IMR-90 (cell line): ENCODE data around the gene KCTD18.

Experiments used
- CEBPB ChIP-seq: IDR thresholded peaks from 2 replicates; pipeline ENCODE4 v1.6.1; 2012; ENCODE audit warnings: low read depth, low read length, improper control_type of control experiment
- MAZ ChIP-seq: IDR thresholded peaks from 2 replicates; pipeline ENCODE4 v1.6.1; 2012; ENCODE audit warnings: low read depth, mild to moderate bottlenecking, low read length, improper control_type of control experiment, moderate library complexity, borderline replicate concordance
- POLR2A ChIP-seq: IDR thresholded peaks from 2 replicates; pipeline ENCODE4 v1.6.1; 2012; ENCODE audit warnings: mild to moderate bottlenecking, low read depth, low read length
- RAD21 ChIP-seq: IDR thresholded peaks from 2 replicates; pipeline ENCODE4 v1.6.1; 2012; ENCODE audit warnings: low read length, improper control_type of control experiment
- SMC3 ChIP-seq: fragments of 150-350 bp; IDR thresholded peaks from 2 replicates; pipeline ENCODE4 v1.6.1; 2016; ENCODE audit warnings: low read depth, mild to moderate bottlenecking, antibody characterized with exemption, low read length, moderate library complexity
- TF ChIP-seq, protein P1 (sequence below): conservative IDR thresholded peaks from 2 replicates; pipeline ENCODE4 v1.5.1; 2012; ENCODE audit warnings: mild to moderate bottlenecking, low read depth, low read length, improper control_type of control experiment
- TF ChIP-seq, protein P2 (sequence below): fragments of 150-350 bp; IDR thresholded peaks from 2 replicates; pipeline ENCODE4 v1.6.1; 2017; ENCODE audit warnings: mild to moderate bottlenecking, antibody characterized with exemption, low read length, low read depth

DNA sequence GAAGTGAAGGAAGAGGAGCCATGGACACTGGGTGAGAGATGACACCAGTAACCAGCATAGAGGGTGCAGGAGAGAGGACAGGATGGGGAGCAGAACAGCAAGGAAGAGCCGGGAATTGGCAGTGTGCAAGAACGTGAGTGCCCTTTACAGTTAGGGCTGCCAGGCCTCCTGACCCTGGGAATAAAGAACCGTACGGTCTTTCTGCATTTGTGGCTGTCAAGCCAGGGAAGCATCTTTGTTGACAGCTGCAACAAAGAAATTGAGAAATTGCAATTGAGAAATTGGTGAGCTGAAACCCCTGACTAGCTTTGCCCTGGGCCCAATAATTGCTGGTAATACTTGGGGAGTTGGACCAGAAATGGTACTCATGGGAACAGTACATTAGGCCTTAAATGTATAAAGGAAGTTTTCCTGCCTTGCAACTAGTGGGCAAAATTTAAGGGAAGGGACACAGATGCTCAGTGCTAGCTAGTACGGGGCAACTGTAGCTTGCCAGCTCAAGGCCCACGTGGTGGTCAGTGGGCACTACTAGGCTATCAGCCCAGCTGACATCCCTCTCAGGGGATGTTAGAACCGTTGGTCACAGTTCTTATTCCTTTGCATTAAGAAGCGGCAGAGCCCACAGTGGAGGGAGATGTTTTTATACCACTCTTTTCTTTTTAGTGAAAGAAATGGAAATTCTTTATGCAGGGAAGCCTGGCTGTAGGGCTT is 56.6 kb downstream of the KCTD18 start:
- TF ChIP-seq, protein P1, sequence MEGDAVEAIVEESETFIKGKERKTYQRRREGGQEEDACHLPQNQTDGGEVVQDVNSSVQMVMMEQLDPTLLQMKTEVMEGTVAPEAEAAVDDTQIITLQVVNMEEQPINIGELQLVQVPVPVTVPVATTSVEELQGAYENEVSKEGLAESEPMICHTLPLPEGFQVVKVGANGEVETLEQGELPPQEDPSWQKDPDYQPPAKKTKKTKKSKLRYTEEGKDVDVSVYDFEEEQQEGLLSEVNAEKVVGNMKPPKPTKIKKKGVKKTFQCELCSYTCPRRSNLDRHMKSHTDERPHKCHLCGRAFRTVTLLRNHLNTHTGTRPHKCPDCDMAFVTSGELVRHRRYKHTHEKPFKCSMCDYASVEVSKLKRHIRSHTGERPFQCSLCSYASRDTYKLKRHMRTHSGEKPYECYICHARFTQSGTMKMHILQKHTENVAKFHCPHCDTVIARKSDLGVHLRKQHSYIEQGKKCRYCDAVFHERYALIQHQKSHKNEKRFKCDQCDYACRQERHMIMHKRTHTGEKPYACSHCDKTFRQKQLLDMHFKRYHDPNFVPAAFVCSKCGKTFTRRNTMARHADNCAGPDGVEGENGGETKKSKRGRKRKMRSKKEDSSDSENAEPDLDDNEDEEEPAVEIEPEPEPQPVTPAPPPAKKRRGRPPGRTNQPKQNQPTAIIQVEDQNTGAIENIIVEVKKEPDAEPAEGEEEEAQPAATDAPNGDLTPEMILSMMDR, result no peak
- TF ChIP-seq RAD21 (no peak), CEBPB (no peak), MAZ (no peak), POLR2A (no peak), SMC3 (no peak)
- TF ChIP-seq, protein P2, sequence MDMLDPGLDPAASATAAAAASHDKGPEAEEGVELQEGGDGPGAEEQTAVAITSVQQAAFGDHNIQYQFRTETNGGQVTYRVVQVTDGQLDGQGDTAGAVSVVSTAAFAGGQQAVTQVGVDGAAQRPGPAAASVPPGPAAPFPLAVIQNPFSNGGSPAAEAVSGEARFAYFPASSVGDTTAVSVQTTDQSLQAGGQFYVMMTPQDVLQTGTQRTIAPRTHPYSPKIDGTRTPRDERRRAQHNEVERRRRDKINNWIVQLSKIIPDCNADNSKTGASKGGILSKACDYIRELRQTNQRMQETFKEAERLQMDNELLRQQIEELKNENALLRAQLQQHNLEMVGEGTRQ, result no peak
